Left renal cortex interstitium (tissue), 4 donors: ENCODE results near the gene VAT1. TPM values are rescaled to one million over a fixed set of nuclear protein-coding genes. Genes with fewer than 3 reads are reported as not detected.
"Not testable (repeated sequence)": the region's sequence is repeated elsewhere in the genome, so short reads cannot be mapped to it uniquely, and the experiment has no call there.

Experiments used
- DNase-seq, 4 donors: peaks; one replicate each; pipeline ENCODE4 v3.0.0-alpha.2; 2013; ENCODE audit warnings: low read depth in 4 of 4, low spot score in 2 of 4, missing footprints in 1 of 4
- polyA plus RNA-seq, 4 donors: library from polyadenylated mRNA; unstranded; fragments of 120-200 nt; gene quantifications; one replicate each; pipeline ENCODE4 v1.2.1, GENCODE V29; 2013; ENCODE audit not compliant: insufficient read length in 4 of 4

Gene VAT1
- polyA plus RNA-seq, 4 donors: 115 to 133 (median 123) TPM

- no peak for DNase-seq
These were observed 10.3 kb downstream of the VAT1 start for GRCh38 chr17:43011728-43012472.

GRCh38 chr17:43010667-43011308, 11.4 kb downstream of the VAT1 start:
- DNase-seq: no peak

GRCh38 chr17:43006639-43007551, 15.3 kb downstream of the VAT1 start, which contains the start of gene IFI35:
Gene IFI35 (plus strand): TSS chr17:43006784. CDS start chr17:43006948, 164 bp downstream.
- no peak for DNase-seq

- no peak for DNase-seq
These were observed 18.5 kb downstream of the VAT1 start for GRCh38 chr17:43003542-43004172.

GRCh38 chr17:43000894-43001293, 21.3 kb downstream of the VAT1 start:
- not testable (repeated sequence) for DNase-seq

GRCh38 chr17:42999003-42999525, 23.1 kb downstream of the VAT1 start:
- no peak for DNase-seq

- DNase-seq: peak; percentile 99 to 100 (median 100)
These were observed 23.9 kb downstream of the VAT1 start, which contains the start of gene RPL27 for GRCh38 chr17:42997984-42998938. Gene RPL27 (plus strand): TSS chr17:42998419. CDS start chr17:42998751, 332 bp downstream.

- no peak for DNase-seq
These were observed 24.7 kb downstream of the VAT1 start for GRCh38 chr17:42997390-42997983.

- DNase-seq: not testable (repeated sequence)
These were observed 28.3 kb downstream of the VAT1 start for GRCh38 chr17:42993913-42994312.

- DNase-seq: no peak
These were observed 29.3 kb downstream of the VAT1 start for GRCh38 chr17:42992872-42993271.

GRCh38 chr17:42991471-42991870, 30.7 kb downstream of the VAT1 start:
- no peak for DNase-seq

- no peak for DNase-seq
These were observed 32.2 kb downstream of the VAT1 start for GRCh38 chr17:42989726-42990652.

GRCh38 chr17:42989141-42989540, 33.0 kb downstream of the VAT1 start:
- DNase-seq: no peak

GRCh38 chr17:42985225-42985624, 37.0 kb downstream of the VAT1 start:
- no peak for DNase-seq

- no peak for DNase-seq
These were observed 39.9 kb downstream of the VAT1 start for GRCh38 chr17:42982266-42982665.

GRCh38 chr17:42980766-42981397, 41.3 kb downstream of the VAT1 start:
- DNase-seq: no peak

GRCh38 chr17:42980274-42980765, 41.9 kb downstream of the VAT1 start, which contains the start of gene RUNDC1:
Gene RUNDC1 (plus strand): TSS chr17:42980565. CDS start chr17:42980577, 12 bp downstream.
- DNase-seq: peak in 3 of 4 donors; percentile 75 to 88 (median 79)
